Glutamatergic neuron (in vitro differentiated cells): ENCODE measurements around the gene LIN37. TPM values are rescaled to one million over a fixed set of nuclear protein-coding genes. Genes with fewer than 3 reads are reported as not detected.
A peak's percentile ranks its signal among the peaks of the same experiment; 100 is the strongest.

Experiments used
- DNase-seq: peaks from one replicate; pipeline ENCODE4 v3.0.0; 2022
- H3K27ac Mint-ChIP-seq: one replicate; pipeline ENCODE4 v1.8.0; 2020; ENCODE audit warnings: mild to moderate bottlenecking, mixed read lengths, inconsistent platforms; ENCODE audit not compliant: unreplicated experiment
- H3K27me3 Mint-ChIP-seq: one replicate; pipeline ENCODE4 v1.8.0; 2020; ENCODE audit warnings: mild to moderate bottlenecking, moderate library complexity, mixed read lengths, inconsistent platforms; ENCODE audit not compliant: unreplicated experiment
- H3K36me3 Mint-ChIP-seq: one replicate; pipeline ENCODE4 v1.8.0; 2020; ENCODE audit warnings: mild to moderate bottlenecking, mixed read lengths, inconsistent platforms; ENCODE audit not compliant: unreplicated experiment
- H3K4me1 Mint-ChIP-seq: one replicate; pipeline ENCODE4 v1.8.0; 2020; ENCODE audit warnings: mild to moderate bottlenecking, low read depth, mixed read lengths, inconsistent platforms; ENCODE audit not compliant: unreplicated experiment
- H3K4me3 Mint-ChIP-seq: one replicate; pipeline ENCODE4 v1.8.0; 2020; ENCODE audit warnings: mild to moderate bottlenecking, mixed read lengths, inconsistent platforms; ENCODE audit not compliant: unreplicated experiment
- H3K9me3 Mint-ChIP-seq: one replicate; pipeline ENCODE4 v1.8.0; 2020; ENCODE audit warnings: mild to moderate bottlenecking, moderate library complexity, mixed read lengths, inconsistent platforms; ENCODE audit not compliant: unreplicated experiment
- CTCF ChIP-seq: fragments of 200-600 bp; sonication (generic); IDR thresholded peaks from one replicate; pipeline ENCODE4 v1.5.0; 2021; ENCODE audit not compliant: partially characterized antibody, unreplicated experiment
- total RNA-seq: library from RNA; stranded (reverse); fragmentation: NEBNext Ultra II Directional; extraction: Animal tissue kit (Norgen Biotek cat#: 25700); gene quantifications from one replicate; pipeline ENCODE4 v1.2.1, GENCODE V29; 2021; ENCODE audit not compliant: unreplicated experiment

The LIN37 gene
- total RNA-seq, 1 donor from 2014 or later = 29.8 TPM

GRCh38 chr19:35746531-35746930, 1.8 kb upstream of the LIN37 start:
- Mint-ChIP-seq H3K27ac (peak overlapping the region; percentile 96), H3K4me1 (peaks cover 10% of the 10 kb centered on the region), H3K4me3 (peak overlapping the region; percentile 98), H3K36me3 (no peaks in the 10 kb centered on the region), H3K9me3 (peaks cover 10% of the 10 kb centered on the region), H3K27me3 (peaks cover 5% of the 10 kb centered on the region)
- no peak for DNase-seq
- no peak for TF ChIP-seq CTCF

DNA sequence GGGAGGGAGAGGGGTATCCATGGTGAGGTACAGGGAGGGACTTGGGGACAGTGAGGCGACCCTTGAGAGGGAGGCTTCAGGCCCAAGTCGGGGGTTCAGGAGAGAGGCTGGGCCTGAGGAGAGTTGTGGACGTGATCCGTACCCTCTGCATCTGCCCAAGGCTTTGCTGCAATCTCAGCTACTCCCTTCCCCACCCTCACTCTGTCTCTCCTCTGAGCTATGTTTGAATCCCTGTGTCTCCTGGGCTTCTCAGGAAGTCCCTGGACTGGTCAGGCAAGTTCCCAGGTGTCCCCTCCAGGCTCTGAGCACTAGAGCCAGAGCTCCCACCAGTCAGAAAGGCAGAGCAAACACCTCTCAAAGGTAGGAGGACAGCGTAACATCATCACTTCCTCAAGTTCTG, 1.8 kb downstream of the LIN37 start:
- DNase-seq = no peak
- TF ChIP-seq CTCF = no peak
- H3K9me3 Mint-ChIP-seq = peaks cover 6% of the 10 kb centered on the region
- no peak overlapping the region for H3K27ac Mint-ChIP-seq
- H3K27me3 Mint-ChIP-seq = peaks cover 16% of the 10 kb centered on the region
- peaks cover 14% of the 10 kb centered on the region for H3K4me1 Mint-ChIP-seq
- H3K36me3 Mint-ChIP-seq = no peaks in the 10 kb centered on the region
- peak overlapping the region; percentile 50 for H3K4me3 Mint-ChIP-seq

GRCh38 chr19:35751839-35752745, 3.7 kb downstream of the LIN37 start:
- Mint-ChIP-seq H3K27ac (no peak overlapping the region), H3K27me3 (peaks cover 21% of the 10 kb centered on the region), H3K4me3 (no peak overlapping the region), H3K36me3 (no peaks in the 10 kb centered on the region), H3K4me1 (peaks cover 18% of the 10 kb centered on the region), H3K9me3 (peaks cover 11% of the 10 kb centered on the region)
- no peak for DNase-seq
- no peak for TF ChIP-seq CTCF

- H3K9me3 Mint-ChIP-seq = peaks cover 12% of the 10 kb centered on the region
- no peak for TF ChIP-seq CTCF
- no peak for DNase-seq
- H3K27ac Mint-ChIP-seq = no peak overlapping the region
- peaks cover 21% of the 10 kb centered on the region for H3K27me3 Mint-ChIP-seq
- no peak overlapping the region for H3K4me3 Mint-ChIP-seq
- H3K36me3 Mint-ChIP-seq = no peaks in the 10 kb centered on the region
- H3K4me1 Mint-ChIP-seq = peaks cover 16% of the 10 kb centered on the region
Measured at GRCh38 chr19:35752746-35753350, 4.5 kb downstream of the LIN37 start.
